Skeletal muscle tissue (tissue), 4 donors: ENCODE measurements around the gene PAPOLB. TPM values are rescaled to one million over a fixed set of nuclear protein-coding genes. Genes with fewer than 3 reads are reported as not detected.
A peak's percentile ranks its signal among the peaks of the same experiment; 100 is the strongest.

ENCODE experiments used
- H3K27ac ChIP-seq: one replicate; pipeline ENCODE4 v1.7.0; 2013; ENCODE audit warnings: mild to moderate bottlenecking, low read depth, low read length, inconsistent platforms
- H3K27me3 ChIP-seq, 3 donors: one replicate each; pipeline ENCODE4 v1.7.0; 2013; ENCODE audit warnings: low read length in 3 of 3; ENCODE audit not compliant: control insufficient read depth in 3 of 3, insufficient read depth in 3 of 3
- H3K36me3 ChIP-seq, 3 donors: one replicate each; pipeline ENCODE4 v1.7.0; 2013; ENCODE audit warnings: low read length in 3 of 3; ENCODE audit not compliant: control insufficient read depth in 3 of 3, insufficient read depth in 3 of 3
- H3K4me1 ChIP-seq, 3 donors: one replicate each; pipeline ENCODE4 v1.7.0; 2013; ENCODE audit warnings: low read length in 3 of 3, mild to moderate bottlenecking in 3 of 3; ENCODE audit not compliant: control insufficient read depth in 3 of 3, insufficient read depth in 3 of 3
- H3K4me3 ChIP-seq, 3 donors: one replicate each; pipeline ENCODE4 v1.7.0; 2013; ENCODE audit warnings: low read length in 3 of 3
- H3K9ac ChIP-seq, 3 donors: one replicate each; pipeline ENCODE4 v1.7.0; 2013; ENCODE audit warnings: low read length in 3 of 3, mild to moderate bottlenecking in 3 of 3, moderate library complexity in 2 of 3, low read depth in 1 of 3
- H3K9me3 ChIP-seq, 3 donors: one replicate each; pipeline ENCODE4 v1.7.0; 2013; ENCODE audit warnings: low read length in 3 of 3; ENCODE audit not compliant: control insufficient read depth in 3 of 3
- total RNA-seq: library from RNA; depleted of rRNA; stranded (reverse); fragments of >200 nt; gene quantifications from one replicate; pipeline ENCODE4 v1.2.3, GENCODE V29; 2014
- donor health status: Osteomylitis.

The PAPOLB gene
- total RNA-seq, 1 donor from 2014 or later = under 0.01 TPM

DNA sequence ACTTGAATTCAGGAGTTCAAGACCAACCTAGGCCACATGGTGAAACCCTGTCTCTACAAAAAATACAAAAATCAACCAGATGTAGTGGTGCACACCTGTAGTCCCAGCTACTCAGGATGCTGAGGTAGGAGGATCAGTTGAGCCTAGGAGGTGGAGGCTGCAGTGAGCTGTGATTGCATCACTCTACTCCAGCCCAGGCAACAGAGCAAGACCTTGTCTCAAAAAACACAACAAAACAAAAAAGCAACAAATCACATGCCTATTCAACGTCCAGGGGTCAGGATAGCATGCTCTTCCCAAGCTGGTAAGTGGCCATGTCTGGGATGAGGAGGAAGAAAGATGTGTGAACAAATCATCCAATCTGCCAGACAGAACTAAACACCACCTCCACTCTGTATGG, 27.9 kb upstream of the PAPOLB start:
- no peaks in the 10 kb centered on the region for H3K36me3 ChIP-seq
- peaks cover 0 to 3% (median 0%) of the 10 kb centered on the region in 3 donors for H3K9me3 ChIP-seq
- H3K27me3 ChIP-seq = no peaks in the 10 kb centered on the region
- no peak overlapping the region for H3K9ac ChIP-seq
- no peak overlapping the region for H3K4me3 ChIP-seq
- no peaks in the 10 kb centered on the region for H3K4me1 ChIP-seq
- H3K27ac ChIP-seq = no peak overlapping the region

- no peaks in the 10 kb centered on the region for H3K36me3 ChIP-seq
- no peaks in the 10 kb centered on the region for H3K9me3 ChIP-seq
- H3K4me3 ChIP-seq = no peak overlapping the region
- H3K27me3 ChIP-seq = peaks cover 0 to 6% (median 0%) of the 10 kb centered on the region in 3 donors
- H3K9ac ChIP-seq = no peak overlapping the region
- no peak overlapping the region for H3K27ac ChIP-seq
- H3K4me1 ChIP-seq = no peaks in the 10 kb centered on the region
Measured at GRCh38 chr7:4888161-4888560, 26.3 kb upstream of the PAPOLB start.

- peaks cover 0 to 13% (median 6%) of the 10 kb centered on the region in 3 donors for H3K27me3 ChIP-seq
- no peaks in the 10 kb centered on the region for H3K9me3 ChIP-seq
- peaks cover 7 to 10% (median 7%) of the 10 kb centered on the region in 3 donors for H3K4me1 ChIP-seq
- no peak overlapping the region for H3K9ac ChIP-seq
- H3K4me3 ChIP-seq = no peak overlapping the region
- no peaks in the 10 kb centered on the region for H3K36me3 ChIP-seq
- H3K27ac ChIP-seq = no peak overlapping the region
Measured at GRCh38 chr7:4886671-4887070, 24.8 kb upstream of the PAPOLB start.

GRCh38 chr7:4885317-4885807, 23.5 kb upstream of the PAPOLB start:
- no peaks in the 10 kb centered on the region for H3K9me3 ChIP-seq
- H3K4me3 ChIP-seq = no peak overlapping the region
- H3K36me3 ChIP-seq = no peaks in the 10 kb centered on the region
- no peak overlapping the region for H3K9ac ChIP-seq
- H3K27ac ChIP-seq = no peak overlapping the region
- H3K27me3 ChIP-seq = peaks cover 0 to 15% (median 6%) of the 10 kb centered on the region in 3 donors
- peaks cover 7 to 10% (median 7%) of the 10 kb centered on the region in 3 donors for H3K4me1 ChIP-seq

- Histone ChIP-seq H3K9ac (no peak overlapping the region), H3K27ac (no peak overlapping the region), H3K9me3 (no peaks in the 10 kb centered on the region), H3K27me3 (peaks cover 0 to 15% (median 6%) of the 10 kb centered on the region in 3 donors), H3K4me1 (peaks cover 7 to 10% (median 8%) of the 10 kb centered on the region in 3 donors), H3K4me3 (no peak overlapping the region), H3K36me3 (no peaks in the 10 kb centered on the region)
Measured at GRCh38 chr7:4884164-4884563, 22.3 kb upstream of the PAPOLB start.

GRCh38 chr7:4883372-4884144, 21.7 kb upstream of the PAPOLB start, which contains the start of gene RADIL:
Gene RADIL, minus strand, starts transcription at chr7:4883716. Its CDS starts 5,577 bp downstream, at chr7:4878139.
- H3K36me3 ChIP-seq = no peaks in the 10 kb centered on the region
- H3K9ac ChIP-seq = peak within 1 kb of the TSS in 2 of 3 donors; percentile 38 to 77
- no peaks in the 10 kb centered on the region for H3K9me3 ChIP-seq
- H3K27ac ChIP-seq = peak within 1 kb of the TSS; percentile 69
- H3K4me1 ChIP-seq = peaks cover 7 to 13% (median 10%) of the 10 kb centered on the region in 3 donors
- H3K27me3 ChIP-seq = peaks cover 0 to 15% (median 6%) of the 10 kb centered on the region in 3 donors
- H3K4me3 ChIP-seq = peak within 1 kb of the TSS; percentile 56 to 70 (median 68)

DNA sequence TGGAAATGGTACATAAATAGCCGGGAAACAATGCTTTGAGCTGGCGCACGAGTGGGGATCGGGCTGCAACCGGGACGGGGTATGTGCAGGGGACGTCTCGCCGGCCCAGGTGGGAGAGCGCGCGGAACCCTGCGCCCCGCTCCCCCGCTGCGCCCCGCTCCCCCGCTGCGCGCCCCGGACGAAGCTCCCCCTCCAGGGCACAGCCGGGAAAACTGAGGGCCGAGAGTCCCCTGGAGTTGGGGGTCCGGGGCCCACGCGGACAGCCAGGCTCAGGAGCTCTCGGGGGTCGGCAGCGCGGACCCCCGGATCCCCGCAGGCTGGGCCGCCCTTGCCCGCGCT, 21.2 kb upstream of the PAPOLB start:
- no peaks in the 10 kb centered on the region for H3K36me3 ChIP-seq
- peak overlapping the region in 2 of 3 donors; percentile 38 to 77 for H3K9ac ChIP-seq

GRCh38 chr7:4882169-4883032, 20.6 kb upstream of the PAPOLB start:
- peak overlapping the region; percentile 56 to 70 (median 68) for H3K4me3 ChIP-seq
- peak overlapping the region; percentile 69 for H3K27ac ChIP-seq
- H3K9ac ChIP-seq = peak overlapping the region; percentile 1 to 77 (median 67)
- peaks cover 0 to 3% (median 0%) of the 10 kb centered on the region in 3 donors for H3K36me3 ChIP-seq
- H3K9me3 ChIP-seq = no peaks in the 10 kb centered on the region
- H3K4me1 ChIP-seq = peaks cover 7 to 13% (median 10%) of the 10 kb centered on the region in 3 donors
- H3K27me3 ChIP-seq = peaks cover 0 to 15% (median 6%) of the 10 kb centered on the region in 3 donors

More for the DNA sequence above, 21.2 kb upstream of the PAPOLB start:
- Histone ChIP-seq H3K4me3 (peak overlapping the region; percentile 56 to 70 (median 68)), H3K27me3 (peaks cover 0 to 15% (median 6%) of the 10 kb centered on the region in 3 donors), H3K27ac (peak overlapping the region; percentile 69), H3K4me1 (peaks cover 7 to 13% (median 10%) of the 10 kb centered on the region in 3 donors), H3K9me3 (no peaks in the 10 kb centered on the region)

DNA sequence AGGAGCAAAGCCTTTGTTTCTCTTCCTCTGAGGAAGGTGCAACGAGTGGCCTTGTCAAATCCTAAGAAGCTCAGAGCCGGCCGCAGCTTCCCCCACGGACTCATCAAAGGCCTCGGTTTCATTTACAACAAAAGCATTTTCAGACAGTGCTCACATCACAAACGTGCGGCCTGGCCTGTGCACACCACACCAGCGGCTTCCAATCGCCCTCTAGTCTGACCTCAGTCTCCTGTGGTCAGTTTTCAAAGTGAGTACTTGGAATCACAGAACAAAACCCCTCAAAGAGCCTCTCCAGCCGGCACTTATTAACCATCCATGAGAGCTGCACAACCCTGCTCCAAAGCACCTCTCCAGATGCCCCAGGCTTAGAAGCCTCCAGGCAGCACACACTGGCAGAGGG, 18.4 kb upstream of the PAPOLB start:
- Histone ChIP-seq H3K9me3 (no peaks in the 10 kb centered on the region), H3K27me3 (peaks cover 0 to 15% (median 6%) of the 10 kb centered on the region in 3 donors), H3K36me3 (peaks cover 0 to 5% (median 4%) of the 10 kb centered on the region in 3 donors), H3K4me1 (peaks cover 7 to 13% (median 10%) of the 10 kb centered on the region in 3 donors), H3K4me3 (peak overlapping the region; percentile 30 to 68 (median 43)), H3K9ac (peak overlapping the region in 1 of 3 donors; percentile 69), H3K27ac (no peak overlapping the region)
